Adrenal gland (tissue), 5 donors: ENCODE results near the gene ATP9A.

ENCODE experiments used
- CTCF ChIP-seq, 6 experiments: fragments of 450-650 bp in 4 of 6; fragments of 200-600 bp in 2 of 6; sonication (generic) in 1 of 6; IDR thresholded peaks; 1 replicate in 5 of 6; 2 replicates in 1 of 6; pipeline versions ENCODE4 v1.5.1 to v1.8.0; 2016 to 2021; ENCODE audit warnings: antibody characterized with exemption in 6 of 6, mild to moderate bottlenecking in 2 of 6, moderate library complexity in 1 of 6
- POLR2A ChIP-seq, 2 donors: fragments of 450-650 bp; IDR thresholded peaks; one replicate each; pipeline ENCODE4 v1.6.1; 2017; ENCODE audit warnings: antibody characterized with exemption in 2 of 2, mild to moderate bottlenecking in 2 of 2, moderate library complexity in 1 of 2
- donor health status: DM: no; HTN: no; CAD: no.

GRCh38 chr20:51757226-51757625 is 11.0 kb downstream of the ATP9A start:
- TF ChIP-seq CTCF (IDR thresholded peaks at IDR 0.05) (no peak), POLR2A (IDR thresholded peaks at IDR 0.05) (no peak)
